H7 (cell line): ENCODE measurements around the gene PRPS1. TPM values are rescaled to one million over a fixed set of nuclear protein-coding genes. Genes with fewer than 3 reads are reported as not detected.

Experiments
- DNase-seq: peaks from one replicate; pipeline ENCODE4 v3.0.0; 2012
- H3K27me3 ChIP-seq: 2 replicates; pipeline ENCODE4 v1.6.0; 2011; ENCODE audit warnings: mild to moderate bottlenecking, low read length; ENCODE audit not compliant: control insufficient read depth, insufficient read depth
- H3K36me3 ChIP-seq: replicated peaks from 2 replicates; pipeline ENCODE4 v1.5.1; 2011; ENCODE audit warnings: low read length; ENCODE audit not compliant: control insufficient read depth, insufficient read depth
- H3K4me3 ChIP-seq: 2 replicates; pipeline ENCODE4 v1.5.1; 2011; ENCODE audit warnings: low read depth, mild to moderate bottlenecking, control low read depth, low read length, moderate library complexity; ENCODE audit not compliant: insufficient read depth
- total RNA-seq: library from RNA; depleted of rRNA; stranded (reverse); fragments of >200 nt; shearing (Covaris generic); gene quantifications from 2 replicates; pipeline ENCODE4 v1.2.3, GENCODE V29; 2014; rRNA removed

PRPS1 gene
- total RNA-seq, 1 experiment from 2014 or later = 231 TPM

GRCh38 chrX:107686792-107687191, 58.5 kb downstream of the PRPS1 start:
- DNase-seq = no peak
- Histone ChIP-seq H3K4me3 (no peak overlapping the region), H3K36me3 (no peaks in the 10 kb centered on the region), H3K27me3 (no peaks in the 10 kb centered on the region)

- DNase-seq = no peak
- Histone ChIP-seq H3K27me3 (no peaks in the 10 kb centered on the region), H3K36me3 (no peaks in the 10 kb centered on the region), H3K4me3 (no peak overlapping the region)
Observed at GRCh38 chrX:107687445-107687844, 59.1 kb downstream of the PRPS1 start.

- DNase-seq = no peak
- no peak overlapping the region for H3K4me3 ChIP-seq
- H3K36me3 ChIP-seq = no peaks in the 10 kb centered on the region
- no peaks in the 10 kb centered on the region for H3K27me3 ChIP-seq
Observed at GRCh38 chrX:107691024-107691448, 62.7 kb downstream of the PRPS1 start.

- Histone ChIP-seq H3K36me3 (no peaks in the 10 kb centered on the region), H3K27me3 (no peaks in the 10 kb centered on the region), H3K4me3 (no peak overlapping the region)
- DNase-seq = no peak
Observed at GRCh38 chrX:107699616-107700015, 71.3 kb downstream of the PRPS1 start.

GRCh38 chrX:107700317-107700774, 72.0 kb downstream of the PRPS1 start:
- no peaks in the 10 kb centered on the region for H3K27me3 ChIP-seq
- H3K36me3 ChIP-seq = no peaks in the 10 kb centered on the region
- no peak for DNase-seq
- H3K4me3 ChIP-seq = no peak overlapping the region

Other genes with a start within 250 kb of the PRPS1 start
- gene FRMPD3, start 178.9 kb upstream of the PRPS1 start, total RNA-seq = 0.55 and 1.4 TPM in 2 replicates
- gene TSC22D3, start 147.3 kb downstream of the PRPS1 start, total RNA-seq = 46.2 and 55.0 TPM in 2 replicates
- not detected in 2 replicates for gene NCBP2L, start 149.2 kb downstream of the PRPS1 start, total RNA-seq
- gene MID2, start 197.4 kb downstream of the PRPS1 start, total RNA-seq = 8.4 and 9.4 TPM in 2 replicates